ENCODE results near the gene MED23. TPM values are rescaled to one million over a fixed set of nuclear protein-coding genes. Genes with fewer than 3 reads are reported as not detected.
A peak's percentile ranks its signal among the peaks of the same experiment; 100 is the strongest.
"Not testable (repeated sequence)": the region's sequence is repeated elsewhere in the genome, so short reads cannot be mapped to it uniquely, and the experiment has no call there.

MED23 gene
- total RNA-seq, 2 donors from 2014 or later = 35.9 to 39.3 TPM

GRCh38 chr6:131549811-131550210, 78.2 kb downstream of the MED23 start:
- intact Hi-C loops (cut with DNase I) = no loop called here
- WGBS = 73% methylated on average over 2 of the region's 2 CpGs

GRCh38 chr6:131548441-131548840, 79.6 kb downstream of the MED23 start:
- H3K36me3 ChIP-seq = no peaks in the 10 kb centered on the region
- TF ChIP-seq CTCF (IDR thresholded peaks at IDR 0.05) (no peak), POLR2A (IDR thresholded peaks at IDR 0.05) (no peak), POLR2AphosphoS5 (IDR thresholded peaks at IDR 0.05) (peak; percentile 85)
- no peaks in the 10 kb centered on the region for H3K27me3 ChIP-seq (replicated peaks; ENCODE audit: insufficient read depth)
- H3K27ac ChIP-seq = peak overlapping the region; percentile 71 to 86
- peak; percentile 36 for DNase-seq (ENCODE audit: low spot score)
- H3K4me3 ChIP-seq = no peak overlapping the region
- intact Hi-C loops (cut with DNase I) = no loop called here
- 46% methylated on average over 1 of the region's 1 CpG for WGBS
- H3K9me3 ChIP-seq = no peaks in the 10 kb centered on the region
- no peaks in the 10 kb centered on the region for H3K4me1 ChIP-seq (replicated peaks)

More at GRCh38 chr6:131549811-131550210, 78.2 kb downstream of the MED23 start:
- DNase-seq (ENCODE audit: low spot score) = no peak
- H3K4me1 ChIP-seq (replicated peaks) = no peaks in the 10 kb centered on the region
- no peaks in the 10 kb centered on the region for H3K9me3 ChIP-seq
- no peak overlapping the region for H3K4me3 ChIP-seq
- TF ChIP-seq POLR2AphosphoS5 (IDR thresholded peaks at IDR 0.05) (no peak), CTCF (IDR thresholded peaks at IDR 0.05) (no peak), POLR2A (IDR thresholded peaks at IDR 0.05) (no peak)
- H3K27me3 ChIP-seq (replicated peaks; ENCODE audit: insufficient read depth) = no peaks in the 10 kb centered on the region
- peak overlapping the region in 1 of 2 donors; percentile 86 for H3K27ac ChIP-seq
- no peaks in the 10 kb centered on the region for H3K36me3 ChIP-seq

GRCh38 chr6:131547488-131547887, 80.6 kb downstream of the MED23 start:
- 86% methylated on average over 6 of the region's 6 CpGs for WGBS
- H3K9me3 ChIP-seq = no peaks in the 10 kb centered on the region
- no peaks in the 10 kb centered on the region for H3K36me3 ChIP-seq
- intact Hi-C loops (cut with DNase I) = no loop called here
- H3K27me3 ChIP-seq (replicated peaks; ENCODE audit: insufficient read depth) = no peaks in the 10 kb centered on the region
- TF ChIP-seq CTCF (IDR thresholded peaks at IDR 0.05) = no peak
- no peak for TF ChIP-seq POLR2A (IDR thresholded peaks at IDR 0.05)
- TF ChIP-seq POLR2AphosphoS5 (IDR thresholded peaks at IDR 0.05) = no peak
- H3K4me1 ChIP-seq (replicated peaks) = no peaks in the 10 kb centered on the region
- peak overlapping the region; percentile 71 to 86 for H3K27ac ChIP-seq
- no peak for DNase-seq (ENCODE audit: low spot score)
- no peak overlapping the region for H3K4me3 ChIP-seq

- Histone ChIP-seq H3K9me3 (no peaks in the 10 kb centered on the region), H3K36me3 (no peaks in the 10 kb centered on the region), H3K4me1 (replicated peaks) (no peaks in the 10 kb centered on the region), H3K4me3 (no peak overlapping the region), H3K27me3 (replicated peaks; ENCODE audit: insufficient read depth) (no peaks in the 10 kb centered on the region), H3K27ac (peak overlapping the region in 1 of 2 donors; percentile 21)
- TF ChIP-seq CTCF (IDR thresholded peaks at IDR 0.05) = no peak
- no peak for TF ChIP-seq POLR2AphosphoS5 (IDR thresholded peaks at IDR 0.05)
- no peak for TF ChIP-seq POLR2A (IDR thresholded peaks at IDR 0.05)
- intact Hi-C loops (cut with DNase I) = no loop called here
- WGBS = 41% methylated on average over 2 of the region's 2 CpGs
- DNase-seq (ENCODE audit: low spot score) = no peak
These were observed 82.7 kb downstream of the MED23 start for GRCh38 chr6:131545317-131545716.

GRCh38 chr6:131538615-131539014, 89.4 kb downstream of the MED23 start:
- not testable (repeated sequence) for H3K27ac ChIP-seq; H3K4me3 ChIP-seq; H3K4me1 ChIP-seq (replicated peaks); H3K9me3 ChIP-seq; H3K27me3 ChIP-seq (replicated peaks; ENCODE audit: insufficient read depth); DNase-seq (ENCODE audit: low spot score); H3K36me3 ChIP-seq
- WGBS = 82% methylated on average over 4 of the region's 4 CpGs
- intact Hi-C loops (cut with DNase I) = loop anchor here (10.0 kb wide), 1 partner anchor 334 kb away; no protein-coding TSS in a partner anchor
